HG03196 (cell line): Measurements from ENCODE around the gene MYH6.

Source experiments
- ATAC-seq: cut with Tn5 transposase; IDR thresholded peaks from one replicate; pipeline ENCODE4 v1.9.1; 2021; ENCODE audit not compliant: unreplicated experiment

Gene MYH6

GRCh38 chr14:23379366-23380196 lies 28.5 kb downstream of the MYH6 start:
- no peak for ATAC-seq

- no peak for ATAC-seq
Observed at GRCh38 chr14:23378612-23379220, 29.4 kb downstream of the MYH6 start.

- no peak for ATAC-seq
Observed at GRCh38 chr14:23377573-23378563, 30.2 kb downstream of the MYH6 start.

GRCh38 chr14:23377198-23377550 lies 30.9 kb downstream of the MYH6 start:
- no peak for ATAC-seq

GRCh38 chr14:23376482-23377197 lies 31.4 kb downstream of the MYH6 start, which contains the start of gene CMTM5:
CMTM5 (plus strand) TSS chr14:23377046; CDS start chr14:23377252, 206 bp downstream.
- no peak for ATAC-seq

GRCh38 chr14:23375527-23376251 lies 32.4 kb downstream of the MYH6 start:
- ATAC-seq = no peak

- no peak for ATAC-seq
Observed at GRCh38 chr14:23373041-23373440, 35.0 kb downstream of the MYH6 start.

- ATAC-seq = no peak
Observed at GRCh38 chr14:23372509-23372908, 35.6 kb downstream of the MYH6 start, which contains the start of gene IL25. IL25 (plus strand) TSS chr14:23372809.

- ATAC-seq = no peak
Observed at GRCh38 chr14:23371865-23372264, 36.2 kb downstream of the MYH6 start.

- ATAC-seq = no peak
Observed at GRCh38 chr14:23370221-23370620, 37.9 kb downstream of the MYH6 start.

GRCh38 chr14:23366426-23366921 lies 41.6 kb downstream of the MYH6 start:
- ATAC-seq = no peak

GRCh38 chr14:23365732-23366425 lies 42.2 kb downstream of the MYH6 start:
- ATAC-seq = no peak

GRCh38 chr14:23365036-23365731 lies 42.9 kb downstream of the MYH6 start, which contains the start of gene EFS:
EFS (minus strand) TSS chr14:23365172; CDS start chr14:23365025, 147 bp downstream.
- no peak for ATAC-seq

GRCh38 chr14:23364164-23365035 lies 43.7 kb downstream of the MYH6 start:
- no peak for ATAC-seq

GRCh38 chr14:23362200-23362599 lies 45.9 kb downstream of the MYH6 start:
- no peak for ATAC-seq

- ATAC-seq = no peak
Observed at GRCh38 chr14:23361763-23362162, 46.3 kb downstream of the MYH6 start.

- ATAC-seq = no peak
Observed at GRCh38 chr14:23361320-23361719, 46.8 kb downstream of the MYH6 start.
